ENCODE data around the gene SULT2A1.

DNA sequence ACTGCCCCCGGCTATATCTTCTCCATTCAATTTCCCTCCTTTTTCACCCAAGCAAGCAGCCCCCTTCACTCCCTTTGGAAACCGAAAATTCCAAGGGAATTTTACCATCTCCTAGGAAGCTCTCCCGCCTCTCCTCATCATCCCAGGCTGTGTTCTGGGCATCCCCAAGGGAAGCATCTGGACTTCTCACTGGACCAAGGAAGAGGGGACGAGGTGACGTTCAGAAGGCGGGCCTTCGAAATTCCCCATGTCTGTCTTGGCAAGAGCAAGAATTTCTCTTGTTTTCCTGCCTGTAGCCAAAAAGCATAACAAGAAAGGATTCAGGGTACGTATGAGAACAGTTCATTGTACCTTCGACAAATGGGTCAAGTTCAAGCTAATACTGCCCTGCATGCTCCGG lies 20.9 kb downstream of the SULT2A1 start:
- TF ChIP-seq, protein P1, sequence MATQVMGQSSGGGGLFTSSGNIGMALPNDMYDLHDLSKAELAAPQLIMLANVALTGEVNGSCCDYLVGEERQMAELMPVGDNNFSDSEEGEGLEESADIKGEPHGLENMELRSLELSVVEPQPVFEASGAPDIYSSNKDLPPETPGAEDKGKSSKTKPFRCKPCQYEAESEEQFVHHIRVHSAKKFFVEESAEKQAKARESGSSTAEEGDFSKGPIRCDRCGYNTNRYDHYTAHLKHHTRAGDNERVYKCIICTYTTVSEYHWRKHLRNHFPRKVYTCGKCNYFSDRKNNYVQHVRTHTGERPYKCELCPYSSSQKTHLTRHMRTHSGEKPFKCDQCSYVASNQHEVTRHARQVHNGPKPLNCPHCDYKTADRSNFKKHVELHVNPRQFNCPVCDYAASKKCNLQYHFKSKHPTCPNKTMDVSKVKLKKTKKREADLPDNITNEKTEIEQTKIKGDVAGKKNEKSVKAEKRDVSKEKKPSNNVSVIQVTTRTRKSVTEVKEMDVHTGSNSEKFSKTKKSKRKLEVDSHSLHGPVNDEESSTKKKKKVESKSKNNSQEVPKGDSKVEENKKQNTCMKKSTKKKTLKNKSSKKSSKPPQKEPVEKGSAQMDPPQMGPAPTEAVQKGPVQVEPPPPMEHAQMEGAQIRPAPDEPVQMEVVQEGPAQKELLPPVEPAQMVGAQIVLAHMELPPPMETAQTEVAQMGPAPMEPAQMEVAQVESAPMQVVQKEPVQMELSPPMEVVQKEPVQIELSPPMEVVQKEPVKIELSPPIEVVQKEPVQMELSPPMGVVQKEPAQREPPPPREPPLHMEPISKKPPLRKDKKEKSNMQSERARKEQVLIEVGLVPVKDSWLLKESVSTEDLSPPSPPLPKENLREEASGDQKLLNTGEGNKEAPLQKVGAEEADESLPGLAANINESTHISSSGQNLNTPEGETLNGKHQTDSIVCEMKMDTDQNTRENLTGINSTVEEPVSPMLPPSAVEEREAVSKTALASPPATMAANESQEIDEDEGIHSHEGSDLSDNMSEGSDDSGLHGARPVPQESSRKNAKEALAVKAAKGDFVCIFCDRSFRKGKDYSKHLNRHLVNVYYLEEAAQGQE (IDR thresholded peaks at IDR 0.05; ENCODE audit: insufficient read depth in 1 of 2, low read depth in 2 of 2, low read length in 2 of 2), result no peak
- TF ChIP-seq POLR2AphosphoS5 (IDR thresholded peaks at IDR 0.05; ENCODE audit: low read depth, low read length) (no peak), SIN3A (IDR thresholded peaks at IDR 0.05; ENCODE audit: borderline replicate concordance, insufficient read depth, low read length) (no peak), TAF1 (IDR thresholded peaks at IDR 0.05; ENCODE audit: borderline replicate concordance, insufficient read depth, low read length) (no peak)

All from PFSK-1 (cell line).